Activated naive CD4-positive, alpha-beta T cell treated with anti-CD3 and anti-CD28 coated beads, Interleukin-2, amount 50 U/mL, for 16 hours (primary cell): Measurements from ENCODE around the gene FOXP1.
"Not testable (repeated sequence)": the region's sequence is repeated elsewhere in the genome, so short reads cannot be mapped to it uniquely, and the experiment has no call there.

Source experiments
- DNase-seq: peaks from one replicate; pipeline ENCODE4 v3.0.0-alpha.2; 2020

Gene FOXP1

DNA sequence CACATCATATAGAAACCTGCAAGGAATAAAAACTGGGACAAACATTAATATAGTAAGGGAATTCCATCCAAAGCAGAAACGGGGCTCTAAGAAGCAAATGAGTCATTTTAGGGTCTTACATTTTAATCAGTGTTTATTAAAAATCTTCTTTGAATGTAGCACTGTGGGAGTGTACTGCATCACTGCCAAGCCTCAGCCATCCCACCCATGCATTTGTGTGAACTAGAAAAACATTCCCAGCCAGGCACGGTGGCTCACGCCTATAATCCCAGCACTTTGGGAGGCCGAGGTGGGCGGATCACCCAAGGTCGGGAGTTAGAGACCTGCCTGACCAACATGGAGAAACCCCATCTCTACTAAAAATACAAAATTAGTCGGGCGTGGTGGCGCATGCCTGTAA is 57.1 kb downstream of the FOXP1 start:
- DNase-seq, result not testable (repeated sequence)

DNA sequence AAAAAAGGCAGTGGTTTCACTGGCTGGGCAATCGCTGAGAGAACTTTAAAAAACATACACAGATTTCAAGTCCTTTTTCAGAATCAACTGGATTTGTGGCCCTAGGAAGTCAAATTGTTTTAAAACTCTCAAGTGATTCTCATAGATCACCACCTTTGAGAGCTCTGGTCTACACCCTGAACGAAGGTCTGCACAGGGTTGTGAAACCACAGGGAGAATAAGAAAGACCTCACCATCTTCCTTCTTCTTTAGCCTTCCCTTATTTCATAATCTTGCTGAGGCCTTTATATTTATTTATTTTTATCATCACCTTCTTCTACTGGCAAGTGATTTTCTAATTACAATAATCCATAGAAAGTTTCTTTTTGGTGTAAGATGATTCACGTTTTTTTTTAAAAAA is 58.1 kb downstream of the FOXP1 start:
- DNase-seq, result no peak

DNA sequence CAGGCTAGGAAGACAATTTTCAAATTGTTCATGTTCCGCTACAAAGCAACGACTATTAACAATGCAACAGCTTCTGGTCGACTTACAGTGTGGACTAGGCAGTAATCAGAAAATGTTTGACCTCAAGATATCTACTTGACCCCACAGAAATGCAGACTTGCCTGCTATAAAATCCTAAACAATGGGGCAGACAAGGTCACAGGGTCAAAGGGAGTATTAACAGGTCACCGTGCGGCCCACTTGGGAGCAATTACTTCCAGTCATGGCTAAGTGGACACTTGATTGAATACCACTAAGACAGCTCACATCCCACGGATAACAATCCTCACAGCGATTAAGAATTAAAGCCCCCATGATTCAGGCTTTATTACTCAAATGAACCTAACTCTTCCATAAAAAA is 58.9 kb downstream of the FOXP1 start:
- DNase-seq, result no peak

DNA sequence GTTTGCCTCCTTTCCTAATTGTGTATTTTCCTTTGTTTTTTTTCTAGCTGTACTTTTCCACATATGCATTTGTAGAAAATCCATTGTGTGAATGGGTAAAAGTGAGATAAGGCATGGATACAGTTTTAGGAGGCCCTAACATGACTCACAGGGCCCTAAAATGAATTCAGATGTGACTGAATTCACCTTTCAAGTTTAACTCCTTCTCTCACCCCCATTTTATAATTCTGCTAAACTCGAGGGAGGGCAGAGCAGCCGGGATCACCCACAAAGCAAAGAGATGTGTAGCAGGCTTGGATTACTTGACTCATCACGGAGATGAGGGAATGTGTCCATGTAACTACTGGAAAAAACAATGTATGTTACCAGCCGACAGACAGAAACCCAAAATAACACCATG is 59.9 kb downstream of the FOXP1 start:
- no peak for DNase-seq

DNA sequence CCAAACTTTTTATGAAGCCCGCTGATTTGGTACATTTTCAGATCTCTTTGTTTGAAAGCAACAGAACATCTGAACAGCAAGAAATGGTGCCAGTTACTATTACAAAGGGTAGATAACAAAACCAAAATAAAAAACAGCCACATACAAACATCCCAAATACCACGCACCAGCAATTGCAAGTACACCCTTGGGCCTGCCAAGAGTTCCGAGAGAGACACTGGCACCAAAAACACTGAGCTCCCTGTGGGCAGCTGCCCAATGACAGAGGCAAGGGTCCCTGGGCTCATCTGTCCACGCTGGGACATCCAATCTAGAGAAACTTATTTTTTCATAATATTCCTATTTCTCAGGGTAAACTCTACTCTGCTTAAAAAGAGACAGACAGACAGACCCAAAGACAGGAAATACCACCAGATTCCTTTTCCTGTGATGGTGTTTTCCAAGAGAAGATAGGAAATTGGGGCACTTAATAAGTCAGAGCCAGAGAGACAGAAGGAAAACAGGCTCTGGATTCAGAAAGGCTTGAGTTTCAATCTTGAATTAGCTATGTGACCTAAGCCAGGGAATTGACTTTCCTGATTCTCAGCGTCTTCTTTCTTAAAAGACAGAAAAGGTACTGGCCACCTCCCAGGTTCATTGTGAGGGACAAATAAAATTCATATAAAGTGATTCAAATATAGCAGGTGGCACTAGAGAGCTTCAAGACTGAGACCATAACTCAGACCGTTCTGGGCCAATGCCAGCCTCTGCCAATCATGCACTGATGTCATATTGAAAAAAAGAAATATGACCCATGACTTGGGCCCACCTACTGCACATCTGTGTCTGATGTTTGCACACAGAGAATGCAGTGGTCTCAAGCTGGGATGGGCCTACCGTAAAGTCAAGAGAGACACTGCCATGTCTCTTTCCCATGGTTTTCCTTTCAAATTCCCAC is 61.3 kb downstream of the FOXP1 start:
- DNase-seq, result no peak

DNA sequence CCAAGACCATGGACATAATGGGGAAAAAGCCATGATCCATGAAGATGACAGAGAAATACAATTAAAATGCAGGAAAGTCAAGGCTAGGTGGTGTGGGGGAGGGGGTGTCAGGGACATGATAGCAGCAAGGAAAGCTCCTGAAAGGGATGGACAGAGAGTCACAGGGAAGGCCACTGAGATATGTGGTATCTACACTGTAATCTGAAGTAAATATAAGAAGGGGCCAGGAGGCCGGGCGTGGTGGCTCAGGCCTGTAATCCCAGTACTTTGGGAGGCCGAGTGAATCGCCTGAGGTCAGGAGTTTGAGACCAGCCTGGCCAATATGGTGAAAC is 62.5 kb downstream of the FOXP1 start:
- no peak for DNase-seq

DNA sequence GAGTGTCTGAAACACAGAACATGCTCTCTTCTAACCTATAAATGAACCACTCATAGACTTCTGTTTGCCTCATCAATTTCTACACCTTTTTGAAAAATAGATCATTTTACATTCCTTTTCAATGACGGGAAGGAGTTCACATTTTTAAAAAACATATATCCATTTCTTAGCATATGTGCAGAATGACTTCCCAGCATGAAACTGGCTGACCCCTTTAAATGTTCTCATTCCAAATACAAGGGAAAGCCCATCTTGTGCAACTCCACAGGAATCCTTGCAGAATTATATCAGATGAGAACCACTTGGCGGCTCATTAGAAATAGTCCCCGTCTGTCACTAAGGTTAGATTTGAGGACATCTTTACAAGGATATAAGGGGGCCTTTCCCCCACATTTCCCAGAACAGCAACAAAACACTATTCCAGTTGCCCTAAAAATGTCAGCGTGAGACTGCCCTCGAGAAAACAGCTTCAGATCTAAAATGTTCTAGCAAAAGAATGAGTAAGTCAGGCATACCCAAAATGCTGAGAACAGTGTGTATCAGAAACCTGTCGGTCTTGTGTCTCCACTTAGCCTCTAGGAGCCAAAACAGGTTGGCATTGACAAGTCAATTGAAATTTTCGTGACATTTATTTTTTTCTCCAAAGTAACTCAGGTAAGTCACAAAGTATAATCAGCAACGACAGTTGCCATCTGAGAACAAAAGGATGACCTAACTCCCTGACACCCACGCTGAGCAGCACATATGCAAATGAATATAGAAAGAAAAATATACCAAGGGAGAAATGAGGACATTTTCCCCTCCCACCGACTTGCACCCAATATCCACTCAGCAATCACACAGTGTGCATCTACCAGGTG is 63.1 kb downstream of the FOXP1 start:
- DNase-seq, result no peak

DNA sequence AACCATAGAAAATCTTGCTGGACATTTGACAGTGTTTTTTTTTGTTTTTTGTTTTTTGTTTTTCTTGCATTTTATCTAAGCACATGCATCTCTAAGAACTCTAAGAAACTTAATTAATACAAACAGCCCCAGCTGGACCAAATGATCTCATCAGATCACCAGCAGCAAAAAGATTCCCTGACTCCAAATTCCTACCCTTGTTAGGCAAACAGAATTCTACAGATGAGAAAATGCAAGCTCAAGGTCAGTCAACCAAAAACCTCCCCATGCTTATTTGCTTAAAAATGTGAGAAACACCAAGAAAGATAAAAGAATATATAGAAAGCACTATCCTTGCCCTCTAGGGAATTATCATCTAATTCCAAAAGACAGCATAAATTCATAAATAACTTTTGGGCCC is 65.4 kb downstream of the FOXP1 start:
- no peak for DNase-seq

DNA sequence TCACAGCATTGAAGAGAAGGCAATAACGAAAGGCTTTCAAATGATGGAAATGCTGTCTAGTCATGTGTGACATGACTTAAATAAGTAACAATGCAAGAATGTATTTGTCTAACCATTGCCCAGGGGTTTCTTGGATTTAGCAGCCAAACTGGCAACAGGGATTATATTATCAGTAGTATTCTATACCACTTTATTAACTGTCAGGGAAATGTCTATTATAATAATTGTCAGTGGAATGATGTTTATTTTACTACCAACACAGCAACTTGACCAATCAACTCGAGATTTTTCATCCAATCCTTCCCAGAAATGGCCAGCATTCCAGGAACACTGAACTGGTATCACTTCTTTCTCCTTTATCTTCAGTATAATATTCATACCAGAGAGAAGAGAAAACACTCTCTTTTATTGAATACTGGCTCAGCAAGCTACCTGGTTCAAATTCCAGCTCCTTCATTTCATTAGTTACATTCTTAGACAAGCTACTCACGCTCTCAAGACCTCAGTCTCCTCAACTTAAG is 66.2 kb downstream of the FOXP1 start:
- DNase-seq, result no peak

DNA sequence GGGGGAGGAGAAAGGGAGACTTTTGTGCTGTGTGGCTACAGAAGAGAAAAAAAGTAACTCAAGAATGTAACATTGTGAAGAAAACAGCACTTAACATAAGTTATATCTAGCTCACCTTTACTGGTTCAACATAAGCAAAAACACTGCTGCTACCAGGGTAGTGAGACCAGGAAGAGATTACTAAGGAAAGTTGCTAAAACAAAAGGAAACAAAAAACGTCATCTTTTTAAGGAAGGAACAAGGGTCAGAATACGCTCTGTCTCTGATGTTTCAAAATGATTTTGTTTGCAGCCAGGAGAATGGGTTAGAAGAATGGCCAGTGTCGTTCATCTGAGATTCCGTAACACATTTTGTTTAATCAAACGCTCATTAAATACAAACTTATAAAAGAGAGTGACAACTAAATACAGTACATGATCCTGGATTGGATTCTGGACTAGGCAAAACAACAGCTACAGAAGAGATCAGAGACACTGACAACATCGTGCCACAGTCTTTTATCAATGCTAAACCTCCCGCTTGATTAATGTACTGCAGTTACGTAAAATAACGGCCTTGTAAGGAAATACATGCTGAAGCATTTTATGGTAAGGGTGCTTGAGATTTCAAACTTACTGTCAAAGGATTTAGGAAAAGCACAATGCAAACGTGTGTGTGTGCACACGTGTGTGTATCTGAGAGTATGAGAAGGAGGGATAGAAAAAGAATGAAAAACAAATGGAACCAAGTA is 67.7 kb downstream of the FOXP1 start:
- DNase-seq, result no peak

DNA sequence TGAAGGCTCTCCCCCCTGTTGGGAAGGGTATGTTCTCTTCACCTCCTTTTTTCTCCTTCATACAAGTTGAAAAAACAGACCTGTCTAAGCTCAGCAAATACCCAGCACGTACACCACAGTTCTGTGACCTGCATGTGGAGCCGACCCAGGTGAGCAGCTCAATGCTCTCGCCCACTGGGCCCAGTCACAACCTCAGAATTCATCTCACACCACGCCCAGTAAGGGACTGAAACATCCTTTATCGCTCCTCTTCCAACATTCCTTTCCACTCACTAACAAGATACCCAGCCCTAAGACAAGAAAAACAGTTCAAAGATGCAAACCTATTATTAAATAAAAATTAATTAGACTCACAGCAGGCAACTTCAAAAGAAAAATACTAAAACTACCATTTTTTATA is 68.9 kb downstream of the FOXP1 start:
- no peak for DNase-seq

DNA sequence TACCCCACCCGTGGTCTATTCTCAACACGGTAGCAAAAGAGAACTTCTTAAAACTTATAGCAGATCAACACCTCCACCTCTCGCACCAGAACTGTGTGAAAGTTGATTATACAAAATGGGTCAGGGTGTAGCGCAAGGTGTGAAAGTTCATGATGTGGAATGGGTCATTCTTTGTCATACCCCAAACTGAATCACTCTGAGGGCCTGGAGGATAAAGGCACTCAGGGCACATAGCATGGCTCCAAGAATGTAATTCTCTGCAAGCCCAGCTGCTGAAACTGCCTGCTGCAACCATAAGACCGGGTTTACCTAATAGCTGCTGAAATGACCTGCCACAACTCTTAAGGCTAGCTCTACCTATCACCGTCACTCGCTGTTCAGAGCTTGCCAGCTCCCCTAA is 70.0 kb downstream of the FOXP1 start:
- DNase-seq, result no peak

DNA sequence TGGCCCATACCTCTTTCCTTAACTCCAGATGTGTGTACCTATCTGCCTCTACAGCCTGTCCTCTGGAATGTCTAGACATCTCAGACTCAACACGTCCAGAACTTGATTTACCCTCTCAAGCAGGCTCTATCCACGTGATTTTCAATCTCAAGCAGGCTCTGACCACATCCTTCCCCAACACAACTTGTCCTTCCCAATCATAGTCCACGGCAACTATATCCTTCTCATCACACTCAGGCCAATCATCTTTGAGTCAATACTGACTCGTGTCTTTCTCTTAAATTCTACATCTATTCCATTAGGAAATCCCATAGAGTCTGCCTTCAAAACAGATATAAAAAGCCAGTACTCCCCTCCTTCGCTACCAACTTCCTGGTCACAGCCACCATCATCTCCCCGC is 70.4 kb downstream of the FOXP1 start:
- no peak for DNase-seq

DNA sequence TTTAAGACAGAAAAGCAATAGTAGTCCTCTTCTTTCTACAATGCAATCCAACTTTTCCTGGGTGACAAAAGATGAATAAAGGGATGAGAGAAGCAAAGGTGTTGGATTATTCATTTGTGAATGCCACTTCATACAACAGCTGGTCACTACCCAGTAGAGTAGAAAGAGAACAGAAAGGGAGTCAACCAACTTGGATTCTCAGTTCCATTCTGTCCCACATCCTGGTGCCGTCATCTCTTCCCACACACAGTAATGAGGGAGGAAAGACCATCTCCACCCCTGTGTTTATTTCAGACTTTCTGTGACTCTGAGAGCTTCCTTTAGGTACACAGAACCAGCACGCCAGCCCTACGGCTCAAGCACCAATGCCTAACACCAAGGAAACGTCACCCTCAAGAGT is 71.0 kb downstream of the FOXP1 start:
- DNase-seq, result no peak

DNA sequence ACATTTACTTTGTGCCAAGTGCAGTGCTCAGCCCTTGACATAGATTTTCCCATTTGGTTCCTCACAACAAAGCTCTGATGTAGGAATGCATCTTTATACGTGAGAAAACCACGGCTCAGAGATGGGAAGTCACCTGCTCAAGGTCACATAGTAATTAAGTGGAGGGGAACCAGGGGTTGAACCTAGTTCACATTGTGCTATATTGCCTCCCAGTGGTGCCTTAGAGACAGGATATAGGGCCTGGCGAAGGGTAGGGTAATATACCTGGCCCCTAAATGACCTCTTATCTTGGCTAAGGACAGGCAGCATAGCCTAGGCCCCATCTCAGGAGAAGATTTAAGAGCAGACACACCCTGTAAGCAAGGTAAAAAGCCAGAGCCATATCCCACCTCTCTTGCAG is 71.5 kb downstream of the FOXP1 start:
- DNase-seq, result peak; percentile 31

DNA sequence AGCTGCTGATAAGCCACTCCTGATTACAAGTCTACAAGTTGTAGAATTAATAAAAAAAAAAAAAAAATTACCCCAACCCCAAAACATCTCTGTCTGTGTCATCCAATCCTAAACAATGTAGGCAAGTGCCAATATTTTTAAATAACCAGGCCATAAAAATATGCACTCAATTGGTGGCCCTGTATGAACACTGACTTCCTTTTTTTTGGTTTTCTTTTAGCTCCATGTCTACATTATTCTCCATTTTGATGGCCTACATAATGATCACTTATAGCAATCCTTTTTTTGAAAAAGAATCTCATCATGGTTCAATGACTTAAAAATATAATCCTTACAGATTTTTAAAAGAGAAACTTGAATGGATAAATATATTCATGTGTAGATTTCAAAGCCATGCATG is 72.1 kb downstream of the FOXP1 start:
- no peak for DNase-seq

DNA sequence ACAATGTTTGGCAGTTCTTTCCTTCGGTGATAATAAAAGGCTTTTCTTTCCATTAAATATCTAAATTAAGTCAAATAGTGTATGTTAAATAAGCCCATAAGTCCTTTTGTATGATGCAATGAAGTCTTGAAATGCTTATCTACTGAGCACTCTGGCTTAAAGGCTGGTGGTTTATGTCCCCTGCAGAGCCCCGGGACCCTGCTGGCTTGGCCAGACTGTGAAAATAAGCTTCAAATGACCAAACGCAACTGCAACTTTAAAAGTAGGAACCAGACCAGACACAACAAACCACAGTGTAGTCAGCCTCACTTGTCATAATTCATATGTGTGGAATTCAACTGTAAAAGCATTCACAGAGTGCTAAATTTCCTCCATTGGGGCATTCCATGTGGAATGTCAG is 72.5 kb downstream of the FOXP1 start:
- DNase-seq, result no peak

DNA sequence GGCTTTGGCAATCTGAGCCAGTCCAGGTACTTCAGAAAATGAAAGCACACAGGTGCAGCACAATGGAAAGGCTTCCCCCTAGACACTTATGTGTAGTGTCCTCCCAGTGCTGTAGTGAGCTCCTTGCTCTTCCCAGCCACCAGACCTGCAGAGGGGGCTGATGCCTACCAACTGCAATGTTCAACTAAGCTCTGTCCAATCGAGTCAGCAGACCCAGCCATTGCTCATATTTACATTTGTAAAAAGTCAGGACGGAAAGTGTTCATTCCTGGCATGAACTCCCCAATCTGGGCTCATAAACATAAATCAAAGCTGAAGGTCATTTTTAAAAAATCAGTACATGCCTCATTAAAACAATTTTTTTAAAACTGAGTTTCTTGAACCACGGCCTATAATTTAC is 73.0 kb downstream of the FOXP1 start:
- no peak for DNase-seq

DNA sequence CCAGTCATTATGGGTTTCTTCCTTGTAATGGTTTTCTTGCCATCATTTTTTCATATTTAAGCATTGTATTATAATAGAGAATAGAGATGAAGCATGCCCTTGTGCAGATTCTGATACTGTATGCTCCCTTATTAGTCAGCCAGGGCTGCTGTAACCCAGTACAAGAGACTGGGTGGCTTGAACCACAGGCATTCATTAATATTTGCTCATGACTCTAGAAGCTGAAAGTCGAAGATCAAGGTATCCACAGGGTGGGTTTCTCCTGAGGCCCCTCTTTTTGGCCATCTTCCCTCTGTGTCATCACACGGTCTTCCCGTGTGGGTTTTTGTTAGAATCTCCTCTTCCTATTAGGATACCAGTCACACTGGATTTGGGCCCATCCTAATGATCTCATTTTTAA is 74.5 kb downstream of the FOXP1 start:
- no peak for DNase-seq

DNA sequence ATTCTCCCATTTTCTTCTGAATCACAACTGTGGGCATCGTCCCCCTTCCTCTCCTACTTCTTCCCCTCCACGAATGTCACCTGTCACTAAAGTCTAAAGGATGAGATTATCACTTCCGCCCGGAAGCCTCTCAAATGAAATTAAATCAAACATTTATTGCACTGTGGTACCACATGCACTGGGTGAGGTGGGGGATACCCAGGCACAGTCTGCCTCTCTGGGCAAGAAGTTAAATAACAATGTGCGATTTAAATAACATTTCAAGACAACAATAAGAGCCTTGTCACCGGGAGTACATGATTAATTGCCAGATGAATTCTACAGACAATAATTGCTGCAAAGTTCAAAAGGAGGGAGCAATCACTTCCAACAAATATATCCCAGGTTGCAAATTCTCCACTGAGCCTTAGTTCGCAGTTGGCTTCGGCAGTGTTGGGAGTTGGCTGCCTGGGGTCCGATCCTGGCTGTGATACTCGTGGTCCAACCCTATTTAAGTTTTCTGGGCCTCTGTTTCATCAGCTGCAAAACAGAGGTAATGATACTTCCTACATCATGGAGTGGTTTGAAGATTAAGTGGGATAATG is 77.7 kb downstream of the FOXP1 start:
- no peak for DNase-seq

DNA sequence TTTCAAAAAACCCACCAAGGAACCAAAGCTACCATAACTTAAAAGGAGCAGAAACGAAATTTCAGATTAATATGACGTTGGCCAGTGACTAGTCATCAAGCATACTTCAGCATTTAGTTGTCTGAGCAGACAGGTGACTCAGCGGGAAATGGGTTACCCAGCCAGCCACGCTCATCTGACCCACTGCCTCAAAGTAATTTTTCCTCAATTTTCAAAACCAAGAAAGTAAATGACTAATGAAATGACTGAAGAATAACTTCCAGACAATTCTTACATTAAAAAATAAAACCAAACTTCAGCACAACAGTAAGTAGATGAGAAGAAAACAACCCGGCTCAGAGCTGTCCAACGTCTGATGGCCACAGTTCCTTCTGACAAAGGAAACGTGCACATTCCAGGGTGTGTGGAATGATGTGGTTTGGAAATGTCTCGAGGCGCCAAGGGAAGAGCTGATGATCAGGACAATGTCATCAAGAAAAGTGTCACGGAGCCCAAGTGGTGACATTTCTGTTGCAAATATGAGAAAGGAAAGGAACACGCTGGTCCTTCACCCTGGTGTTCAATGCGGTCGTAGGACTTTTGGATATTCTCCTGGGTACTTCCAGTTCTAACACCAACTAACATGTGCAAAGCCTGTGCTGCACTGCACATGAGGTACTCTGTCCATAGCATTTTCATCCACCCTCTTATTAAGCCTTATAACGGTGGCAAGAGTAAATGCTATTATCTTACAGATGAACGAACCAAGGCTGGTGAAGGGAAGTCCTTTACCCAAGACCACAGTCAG is 79.1 kb downstream of the FOXP1 start:
- peak; percentile 52 for DNase-seq
